CD4-positive, alpha-beta T cell treated with Interleukin-15 for 4 hours (primary cell): ENCODE measurements around the gene CROCC.
"Not testable (repeated sequence)": the region's sequence is repeated elsewhere in the genome, so short reads cannot be mapped to it uniquely, and the experiment has no call there.

Experiments
- DNase-seq: peaks from one replicate; pipeline ENCODE4 v3.0.0-alpha.2; 2020; ENCODE audit warnings: low spot score

Gene CROCC

GRCh38 chr1:16921391-16922185 is at the start of gene CROCC:
TSS of gene CROCC (plus strand) at chr1:16921931. CDS start at chr1:16922019, 88 bp downstream.
- peak; percentile 33 for DNase-seq

GRCh38 chr1:16872152-16873075 is 49.3 kb upstream of the CROCC start:
- not testable (repeated sequence) for DNase-seq

GRCh38 chr1:16873076-16873879 is 48.5 kb upstream of the CROCC start:
- DNase-seq, result peak; percentile 30

GRCh38 chr1:16874968-16875765 is 46.6 kb upstream of the CROCC start:
- DNase-seq, result not testable (repeated sequence)

GRCh38 chr1:16881742-16882141 is 40.0 kb upstream of the CROCC start:
- not testable (repeated sequence) for DNase-seq

GRCh38 chr1:16882986-16883385 is 38.7 kb upstream of the CROCC start:
- DNase-seq, result no peak

GRCh38 chr1:16884487-16884886 is 37.2 kb upstream of the CROCC start:
- not testable (repeated sequence) for DNase-seq

- no peak for DNase-seq
Measured at GRCh38 chr1:16886860-16887605, 34.7 kb upstream of the CROCC start.

- peak; percentile 47 for DNase-seq
Measured at GRCh38 chr1:16888860-16889816, 32.6 kb upstream of the CROCC start.

- DNase-seq, result not testable (repeated sequence)
Measured at GRCh38 chr1:16890539-16891021, 31.2 kb upstream of the CROCC start.

GRCh38 chr1:16891057-16891456 is 30.7 kb upstream of the CROCC start:
- not testable (repeated sequence) for DNase-seq

GRCh38 chr1:16892978-16893525 is 28.7 kb upstream of the CROCC start:
- not testable (repeated sequence) for DNase-seq

GRCh38 chr1:16893796-16894195 is 27.9 kb upstream of the CROCC start:
- DNase-seq, result not testable (repeated sequence)

- DNase-seq, result not testable (repeated sequence)
Measured at GRCh38 chr1:16894338-16894737, 27.4 kb upstream of the CROCC start.

GRCh38 chr1:16895233-16895597 is 26.5 kb upstream of the CROCC start:
- not testable (repeated sequence) for DNase-seq

GRCh38 chr1:16895598-16896315 is 26.0 kb upstream of the CROCC start, which contains the start of gene RNU1-2:
TSS of gene RNU1-2 (plus strand) at chr1:16895980.
- peak; percentile 87 for DNase-seq

- DNase-seq, result peak; percentile 67
Measured at GRCh38 chr1:16896316-16897055, 25.2 kb upstream of the CROCC start.
